Large intestine (tissue), 3 donors: ENCODE measurements around the gene HDAC4. TPM values are rescaled to one million over a fixed set of nuclear protein-coding genes. Genes with fewer than 3 reads are reported as not detected.

ENCODE experiments used
- DNase-seq, 2 donors: peaks; one replicate each; pipeline versions ENCODE4 v3.0.0 to v3.0.0-alpha.2; 2013
- H3K27ac ChIP-seq: one replicate; pipeline ENCODE4 v1.5.1; 2013; ENCODE audit warnings: low read length
- H3K27me3 ChIP-seq: 2 replicates; pipeline ENCODE4 v1.6.1; 2013; ENCODE audit warnings: low read length; ENCODE audit not compliant: control insufficient read depth, insufficient read depth
- H3K36me3 ChIP-seq: 2 replicates; pipeline ENCODE4 v1.6.1; 2013; ENCODE audit warnings: low read length; ENCODE audit not compliant: control insufficient read depth, insufficient read depth
- H3K4me1 ChIP-seq: one replicate; pipeline ENCODE4 v1.6.1; 2013; ENCODE audit warnings: low read length; ENCODE audit not compliant: control insufficient read depth, insufficient read depth
- H3K4me3 ChIP-seq: one replicate; pipeline ENCODE4 v1.5.1; 2013; ENCODE audit warnings: low read length
- H3K9me3 ChIP-seq: one replicate; pipeline ENCODE4 v1.6.1; 2013; ENCODE audit warnings: mild to moderate bottlenecking, low read depth, low read length, moderate library complexity; ENCODE audit not compliant: control insufficient read depth
- WGBS: methylation state at CpG from one replicate; pipeline ENCODE4 v1.1.5; 2013; ENCODE audit warnings: low lambda C conversion rate; ENCODE audit not compliant: insufficient coverage; 5-methylcytosine and 5-hydroxymethylcytosine counted together
- polyA plus RNA-seq: library from polyadenylated mRNA; unstranded; fragments of 120-200 nt; gene quantifications from one replicate; pipeline ENCODE4 v1.2.1, GENCODE V29; 2013

Gene HDAC4
- polyA plus RNA-seq, 1 donor = 10.7 TPM

DNA sequence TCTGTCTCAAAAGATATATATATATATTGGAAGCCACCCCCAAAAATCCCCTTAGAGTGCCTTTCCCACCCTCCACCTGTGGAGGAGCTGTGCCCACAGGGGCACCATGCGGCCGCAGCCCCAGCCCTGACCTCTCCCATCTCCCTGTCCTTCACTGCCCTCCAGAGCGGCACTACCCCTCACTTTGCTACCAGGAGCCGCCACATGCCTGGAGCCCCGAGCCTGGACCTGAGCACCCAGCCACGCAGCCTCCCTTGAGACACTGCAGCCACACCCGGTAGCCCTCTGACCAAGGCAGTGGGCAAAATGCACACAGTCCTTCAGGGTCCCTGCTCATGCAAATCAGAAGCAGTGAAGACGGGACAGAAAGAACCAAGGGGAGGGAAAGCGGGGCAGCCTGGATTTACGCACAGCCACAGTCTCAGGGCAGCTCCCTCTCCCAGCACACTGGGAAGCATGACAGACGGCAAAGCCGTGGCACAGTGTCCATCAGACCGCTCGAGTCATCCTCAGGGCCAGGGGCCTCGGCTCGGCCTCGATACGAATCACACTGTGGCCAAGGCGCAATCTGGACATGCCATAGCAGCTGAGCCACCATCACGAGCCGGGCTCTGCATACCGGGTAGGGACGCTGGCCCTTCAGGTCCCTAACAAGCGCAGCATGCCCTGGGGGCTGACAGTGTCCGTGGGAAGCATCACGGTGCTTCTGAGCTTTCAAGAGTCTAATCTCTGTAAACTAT lies 10.1 kb downstream of the HDAC4 start:
- Histone ChIP-seq H3K27me3 (no peaks in the 10 kb centered on the region), H3K4me3 (no peak overlapping the region), H3K27ac (no peak overlapping the region), H3K9me3 (no peaks in the 10 kb centered on the region), H3K36me3 (peaks cover 5% of the 10 kb centered on the region), H3K4me1 (peaks cover 2% of the 10 kb centered on the region)
- no peak for DNase-seq
- WGBS = 100% methylated on average over 1 of the region's 26 CpGs

DNA sequence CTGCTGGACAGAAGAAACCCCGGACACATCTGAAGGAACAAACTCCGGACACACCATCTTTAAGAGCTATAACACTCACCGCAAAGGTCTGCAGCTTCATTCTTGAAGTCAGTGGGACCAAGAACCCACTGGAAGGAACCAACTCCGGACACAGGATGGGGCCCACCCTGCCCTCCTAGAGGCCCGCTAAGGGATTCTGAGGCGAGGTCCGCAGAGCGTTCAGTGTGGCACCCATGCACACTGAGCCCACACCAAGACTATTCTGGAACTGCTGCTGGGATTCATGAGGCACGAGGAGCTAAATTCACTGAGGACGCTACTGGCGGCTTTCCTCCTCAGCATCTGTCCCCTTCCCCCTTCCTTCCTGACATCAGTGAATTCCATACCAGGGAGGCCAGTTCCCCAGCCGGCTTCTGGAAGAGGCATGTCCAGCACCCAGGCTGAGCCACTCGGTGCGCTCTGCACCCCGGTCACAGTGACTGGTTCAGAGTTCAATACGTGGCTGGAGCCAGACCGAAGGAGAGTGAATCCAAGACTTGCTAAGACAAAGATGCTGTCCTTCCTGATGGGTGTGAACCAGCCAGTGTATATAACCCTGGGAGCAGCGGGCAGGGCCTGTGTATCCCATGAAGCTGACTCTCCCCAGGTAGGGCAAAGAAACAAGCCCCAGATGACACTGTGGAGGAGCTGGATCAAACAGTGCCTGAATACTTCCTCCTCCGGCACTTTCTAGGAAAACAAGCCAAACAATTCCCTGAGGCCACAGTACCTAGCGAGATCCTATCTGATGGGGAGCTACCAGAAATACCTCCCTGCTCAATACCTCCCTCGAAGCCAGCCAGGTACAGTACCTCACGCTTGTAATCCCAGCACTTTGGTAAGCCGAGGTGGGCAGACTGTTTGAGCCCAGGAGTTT lies 11.1 kb downstream of the HDAC4 start:
- H3K36me3 ChIP-seq = peaks cover 5% of the 10 kb centered on the region
- no peak overlapping the region for H3K27ac ChIP-seq
- DNase-seq = no peak
- H3K9me3 ChIP-seq = no peaks in the 10 kb centered on the region
- H3K4me1 ChIP-seq = peaks cover 2% of the 10 kb centered on the region
- WGBS = 100% methylated on average over 2 of the region's 23 CpGs
- no peak overlapping the region for H3K4me3 ChIP-seq
- no peaks in the 10 kb centered on the region for H3K27me3 ChIP-seq

DNA sequence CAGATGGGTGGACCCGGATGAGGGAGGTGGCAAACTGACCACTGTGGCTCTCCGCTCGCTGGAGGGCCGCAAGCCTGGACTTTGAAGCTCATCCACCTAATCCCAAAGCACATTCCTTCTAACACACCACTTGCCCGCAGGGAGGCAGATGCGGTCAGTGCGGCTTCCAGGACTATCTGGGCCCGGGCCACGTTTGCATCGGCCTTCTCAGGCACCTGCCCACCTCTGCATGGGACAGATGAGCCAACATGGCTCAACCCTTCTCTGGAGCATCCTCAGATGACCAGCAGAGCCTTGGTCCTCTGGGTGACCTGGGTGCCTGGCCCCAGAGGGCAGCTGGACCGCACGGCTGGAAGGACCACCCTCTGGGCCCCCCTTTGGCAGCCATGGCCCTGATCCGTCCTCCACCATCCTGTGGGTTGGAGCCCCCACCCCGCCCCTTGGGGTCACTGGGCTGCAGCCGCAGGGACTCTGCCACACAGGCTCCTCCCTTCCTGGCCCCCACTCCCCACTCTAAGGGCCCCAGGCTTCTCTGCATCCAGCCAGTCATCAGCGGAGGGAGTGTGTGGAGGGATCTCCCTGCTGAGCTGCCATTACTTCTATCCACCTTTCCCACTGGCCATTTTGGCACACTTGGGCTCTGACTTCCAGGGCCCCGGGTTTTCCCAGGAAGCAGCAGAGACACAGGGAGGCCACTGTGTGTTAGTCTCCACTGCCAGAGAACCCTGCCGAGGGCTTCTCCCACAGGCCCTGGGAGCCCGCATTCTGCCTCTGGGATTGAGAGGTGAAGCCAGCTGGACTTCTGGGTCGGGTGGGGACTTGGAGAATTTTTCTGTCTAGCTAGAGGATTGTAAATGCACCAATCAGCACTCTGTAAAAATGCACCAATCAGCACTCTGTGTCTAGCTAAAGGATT lies 12.3 kb downstream of the HDAC4 start:
- Histone ChIP-seq H3K4me3 (no peak overlapping the region), H3K36me3 (peaks cover 5% of the 10 kb centered on the region), H3K9me3 (no peaks in the 10 kb centered on the region), H3K27me3 (no peaks in the 10 kb centered on the region), H3K27ac (no peak overlapping the region), H3K4me1 (no peaks in the 10 kb centered on the region)
- WGBS = no CpG with 5 or more reads among the region's 20 CpGs
- no peak for DNase-seq

DNA sequence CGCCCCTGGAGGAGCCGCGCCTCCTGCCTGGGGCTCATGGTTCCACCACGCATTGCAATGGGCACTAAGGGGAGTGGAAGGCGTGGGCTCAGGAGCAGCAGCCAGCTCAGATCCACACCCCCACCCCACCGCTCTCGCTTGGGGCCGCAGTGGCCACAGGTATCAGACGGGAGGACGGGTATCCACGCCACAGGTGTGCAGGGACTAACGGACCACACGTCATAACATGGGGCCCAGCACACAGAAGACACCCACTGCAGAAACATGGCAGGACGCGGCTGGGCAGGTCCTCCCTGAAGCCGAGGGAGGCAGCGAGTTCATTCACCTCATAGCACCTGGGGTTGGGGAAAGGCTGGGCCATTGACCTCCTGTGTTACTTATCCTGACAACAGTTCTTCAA lies 13.0 kb downstream of the HDAC4 start:
- Histone ChIP-seq H3K36me3 (peaks cover 5% of the 10 kb centered on the region), H3K4me3 (no peak overlapping the region), H3K27ac (no peak overlapping the region), H3K4me1 (no peaks in the 10 kb centered on the region), H3K9me3 (no peaks in the 10 kb centered on the region), H3K27me3 (no peaks in the 10 kb centered on the region)
- WGBS = no CpG with 5 or more reads among the region's 17 CpGs
- DNase-seq = no peak

DNA sequence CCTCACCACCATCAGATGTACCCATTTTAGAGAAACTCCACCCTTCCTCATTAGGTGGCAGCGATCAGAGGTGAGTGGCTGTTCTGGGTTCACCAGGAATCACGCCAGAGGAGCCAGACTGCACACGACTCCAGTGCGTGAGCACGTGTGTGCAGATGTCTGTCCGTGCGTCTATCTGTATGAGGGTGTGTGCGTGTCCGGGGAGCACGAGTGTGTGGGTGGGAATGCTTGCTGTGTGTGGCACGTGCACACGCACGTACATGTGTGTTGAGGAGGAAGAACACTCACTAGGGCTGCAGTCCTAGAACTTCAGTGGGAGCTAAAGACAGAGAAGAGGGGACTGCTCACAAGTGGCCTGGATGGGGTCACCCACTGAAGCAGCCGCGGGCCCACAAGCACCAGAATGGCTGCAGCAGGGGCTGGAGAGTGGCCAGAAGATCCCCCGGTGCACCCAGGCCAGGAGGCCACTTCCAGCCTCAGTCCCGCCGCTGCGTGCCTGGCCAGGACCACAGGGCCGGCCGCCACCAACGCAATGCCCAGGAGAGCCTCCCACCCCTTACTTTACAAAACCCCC lies 13.9 kb downstream of the HDAC4 start:
- Histone ChIP-seq H3K36me3 (peaks cover 5% of the 10 kb centered on the region), H3K4me3 (no peak overlapping the region), H3K4me1 (no peaks in the 10 kb centered on the region), H3K27me3 (no peaks in the 10 kb centered on the region), H3K27ac (no peak overlapping the region), H3K9me3 (no peaks in the 10 kb centered on the region)
- no peak for DNase-seq
- no CpG with 5 or more reads among the region's 22 CpGs for WGBS

DNA sequence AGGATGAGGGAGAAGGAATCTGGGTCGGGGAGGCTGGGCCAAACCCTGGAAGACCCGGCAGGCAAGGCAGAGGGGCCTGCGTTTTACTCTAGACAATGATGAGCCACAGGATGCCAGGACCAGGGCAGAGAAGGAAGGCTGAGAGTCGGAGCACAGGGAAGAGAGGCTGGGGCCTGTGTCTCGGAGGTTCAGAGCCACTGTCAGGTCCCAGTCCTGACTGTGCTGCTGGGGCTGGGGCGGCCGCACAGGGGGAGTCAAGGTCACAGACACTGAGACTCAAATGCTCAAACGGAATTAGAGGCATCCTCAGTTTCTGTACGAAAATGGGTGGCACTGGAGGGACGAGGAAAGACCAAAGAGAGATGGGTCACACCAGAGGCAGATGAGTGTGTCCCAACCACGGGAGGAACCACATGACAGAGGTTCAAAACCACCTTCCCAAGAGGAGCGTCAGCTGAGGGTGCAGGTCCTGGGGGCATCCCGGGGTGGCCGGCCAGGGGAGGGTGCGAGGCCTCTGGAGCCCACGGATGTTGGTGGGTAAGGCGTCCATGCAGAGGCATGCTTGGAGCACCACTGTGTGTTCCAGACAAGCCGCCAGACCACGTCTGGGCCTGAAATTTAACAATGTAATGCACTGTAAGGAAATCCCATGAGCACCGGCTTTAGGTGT lies 14.7 kb downstream of the HDAC4 start:
- H3K9me3 ChIP-seq = no peaks in the 10 kb centered on the region
- no CpG with 5 or more reads among the region's 20 CpGs for WGBS

DNA sequence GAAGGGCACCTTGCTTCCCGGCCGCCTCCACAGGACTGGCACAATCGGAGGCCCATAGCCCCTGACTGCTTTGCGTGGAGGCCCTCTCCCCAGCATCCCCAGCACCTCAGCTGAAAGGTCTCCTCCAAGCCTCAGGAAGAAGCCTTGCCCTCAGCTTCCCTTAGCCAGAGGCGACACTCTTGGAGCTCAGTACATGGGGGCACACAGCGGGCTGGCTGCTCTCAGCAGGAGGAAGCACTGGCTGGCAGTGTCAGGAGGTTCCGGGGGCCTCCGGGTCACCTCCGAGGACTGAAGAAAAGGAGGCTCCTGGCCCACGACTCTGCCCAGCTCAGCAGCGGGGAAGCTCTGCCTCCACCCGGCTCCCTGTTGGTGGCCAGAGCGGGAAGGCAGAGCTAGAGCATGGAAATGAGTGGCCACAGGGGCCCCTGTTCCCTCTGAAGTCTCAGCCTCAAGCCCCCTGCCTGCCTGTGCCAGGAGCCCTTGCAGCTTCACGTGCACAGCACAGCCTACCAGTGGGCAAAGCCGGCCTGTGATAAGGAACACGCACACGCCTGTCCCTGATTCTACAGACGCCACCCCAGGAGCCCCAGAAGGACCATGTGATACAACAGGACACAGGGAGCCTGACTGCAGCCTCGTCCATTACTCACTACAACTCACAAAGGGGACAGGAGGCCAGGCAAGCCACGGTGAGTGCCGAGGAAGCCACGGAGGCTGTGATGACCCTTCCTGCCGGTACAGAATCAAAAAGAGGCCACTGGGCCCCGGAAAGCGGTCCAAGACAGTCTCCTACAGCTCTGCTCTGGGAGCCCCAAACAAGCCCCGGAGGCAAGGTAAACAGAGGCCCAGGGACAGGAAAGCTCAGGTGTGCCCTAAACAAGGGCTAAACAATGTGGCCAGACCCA lies 15.5 kb downstream of the HDAC4 start:
- whole genome bisulfite sequencing = no CpG with 5 or more reads among the region's 26 CpGs
- DNase-seq = no peak
- Histone ChIP-seq H3K27me3 (no peaks in the 10 kb centered on the region), H3K36me3 (peaks cover 2% of the 10 kb centered on the region), H3K27ac (no peak overlapping the region), H3K4me3 (no peak overlapping the region), H3K4me1 (no peaks in the 10 kb centered on the region), H3K9me3 (no peaks in the 10 kb centered on the region)

More for the DNA sequence above, 14.7 kb downstream of the HDAC4 start:
- no peak for DNase-seq
- Histone ChIP-seq H3K27ac (no peak overlapping the region), H3K4me3 (no peak overlapping the region), H3K27me3 (no peaks in the 10 kb centered on the region), H3K4me1 (no peaks in the 10 kb centered on the region), H3K36me3 (peaks cover 2% of the 10 kb centered on the region)

DNA sequence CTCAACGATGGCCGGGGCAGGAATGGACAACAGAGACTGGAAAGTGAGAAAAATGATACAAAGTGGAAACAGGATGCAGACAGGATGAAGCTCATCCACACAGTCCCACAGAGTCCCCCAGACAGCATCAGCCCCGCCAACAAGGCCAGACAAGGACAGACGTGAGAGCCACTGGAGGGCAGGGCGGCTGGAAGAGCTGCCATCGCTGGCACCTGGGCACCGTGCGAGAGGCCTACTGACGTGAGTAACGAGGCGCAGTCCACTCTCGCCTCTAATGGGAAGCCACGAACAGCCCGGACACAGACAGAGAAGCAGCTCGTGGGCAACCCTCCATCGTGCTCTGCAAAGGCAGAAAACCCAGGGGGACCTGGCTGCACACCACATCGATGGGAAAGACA lies 17.1 kb downstream of the HDAC4 start:
- Histone ChIP-seq H3K36me3 (peaks cover 2% of the 10 kb centered on the region), H3K4me3 (no peak overlapping the region), H3K27ac (no peak overlapping the region), H3K9me3 (no peaks in the 10 kb centered on the region), H3K27me3 (no peaks in the 10 kb centered on the region), H3K4me1 (no peaks in the 10 kb centered on the region)
- no CpG with 5 or more reads among the region's 17 CpGs for WGBS
- DNase-seq = no peak
